ENCODE data around the gene KANSL2. TPM values are rescaled to one million over a fixed set of nuclear protein-coding genes. Genes with fewer than 3 reads are reported as not detected.

The KANSL2 gene
- total and polyA plus RNA-seq, 9 of the 15 experiments (the other 6 are each of a cell fraction or from before 2014, with no cell fraction given): 41.1 to 89.8 (median 55.4) TPM

- TF ChIP-seq ZNF121 (CRISPR knock-in tag; conservative IDR thresholded peaks at IDR 0.05) (peak; percentile 40; the same call in 1 of the 2 replicates), NFATC3 (IDR thresholded peaks at IDR 0.05) (peak; percentile 72), U2AF1 (optimal IDR thresholded peaks at IDR 0.05; ENCODE audit: low read depth, low read length) (no peak), TAL1 (IDR thresholded peaks at IDR 0.05) (peak; percentile 70), E2F6 (IDR thresholded peaks at IDR 0.05; ENCODE audit: borderline replicate concordance in 1 of 2, extremely low read depth in 1 of 2, insufficient read depth in 1 of 2, insufficient read length in 1 of 2, low read depth in 1 of 2, low read length in 1 of 2, poor library complexity in 1 of 2, severe bottlenecking in 1 of 2) (no peak), KDM1A (IDR thresholded peaks at IDR 0.05) (peak in 1 of 2 experiments; percentile 3; a peak in 3 of 4 replicates), KHSRP (IDR thresholded peaks at IDR 0.05) (no peak), ZNF384 (IDR thresholded peaks at IDR 0.05; ENCODE audit: low read depth, low read length) (peak; percentile 78), RBM25 (IDR thresholded peaks at IDR 0.05; ENCODE audit: low read depth, low read length, severe bottlenecking) (peak; percentile 13), CXXC5 (CRISPR knock-in tag; IDR thresholded peaks at IDR 0.05) (0 out of 2 replicates have a peak, but pooled peaks have one; percentile 25), TRIM24 (IDR thresholded peaks at IDR 0.05) (peak in 1 of 2 experiments; percentile 50; a peak in 1 of 4 replicates), ELF4 (CRISPR knock-in tag; IDR thresholded peaks at IDR 0.05) (no peak), NCOR1 (IDR thresholded peaks at IDR 0.05) (peak; percentile 5; the same call in 1 of the 2 replicates), ZNF609 (CRISPR knock-in tag; IDR thresholded peaks at IDR 0.05; ENCODE audit: borderline replicate concordance) (no peak), KLF13 (tag; IDR thresholded peaks at IDR 0.05; ENCODE audit: borderline replicate concordance, low read depth) (no peak), CBX3 (IDR thresholded peaks at IDR 0.05; ENCODE audit: borderline replicate concordance in 1 of 2, low read length in 2 of 2) (0 out of 3 replicates have a peak, but pooled peaks of 1 of the 2 experiments have one; percentile 46), ADNP (tag; IDR thresholded peaks at IDR 0.05) (peak; percentile 59; the same call in 1 of the 2 replicates)
These were observed 4.7 kb upstream of the KANSL2 start (continued) for GRCh38 chr12:48686615-48687334.

Measured in K562 (cell line).